IMR-90 (cell line): ENCODE measurements around the gene CDH13. TPM values are rescaled to one million over a fixed set of nuclear protein-coding genes. Genes with fewer than 3 reads are reported as not detected.

ENCODE experiments used
- ATAC-seq: fragments of 200-7000 bp; cut with Tn5 transposase; 2 replicates; pipeline ENCODE4 v1.9.1; 2020; ENCODE audit warnings: low read depth, mild to moderate bottlenecking, moderate library complexity
- BruUV-seq: library from RNA; stranded (reverse); fragments of 400-500 nt; replicated peaks from 2 replicates; lab custom pipeline; 2021; lab: Mats Ljungman, UMichigan
- CTCF ChIA-PET: fragments of 300-600 bp; formaldehyde crosslinking; extraction: SDS; loops from one replicate; lab custom pipeline; 2021; ENCODE audit warnings: antibody characterized with exemption; lab: Yijun Ruan, JAX
- POLR2A ChIA-PET: fragments of 300-600 bp; sonication (Branson Sonifier 250); formaldehyde crosslinking; loops from one replicate; lab custom pipeline; 2022; ENCODE audit warnings: antibody characterized with exemption; ENCODE audit not compliant: unreplicated experiment; lab: Charles Lee
- DNase-seq: peaks from one replicate; pipeline ENCODE4 v3.0.0; 2013
- H2AFZ ChIP-seq: replicated peaks from 2 replicates; pipeline ENCODE3; 2013; ENCODE audit warnings: low read length, mild to moderate bottlenecking; ENCODE audit not compliant: poor library complexity
- H2AK5ac ChIP-seq: 2 replicates; pipeline ENCODE4 v1.6.1; 2013; ENCODE audit warnings: low read depth, low read length, inconsistent platforms
- H2AK9ac ChIP-seq: replicated peaks from 2 replicates; pipeline ENCODE3; 2013; ENCODE audit warnings: mild to moderate bottlenecking, low read depth, low read length, moderate library complexity; ENCODE audit not compliant: poor library complexity
- H2BK120ac ChIP-seq: 2 replicates; pipeline ENCODE4 v1.6.1; 2013; ENCODE audit warnings: low read depth, low read length, inconsistent platforms
- H2BK15ac ChIP-seq: 3 replicates; pipeline ENCODE4 v1.6.1; 2013; ENCODE audit warnings: low read depth, low read length, inconsistent platforms
- H2BK20ac ChIP-seq: 2 replicates; pipeline ENCODE4 v1.6.1; 2013; ENCODE audit warnings: low read depth, mild to moderate bottlenecking, inconsistent platforms, low read length, moderate library complexity
- H2BK5ac ChIP-seq: 2 replicates; pipeline ENCODE4 v1.6.1; 2013; ENCODE audit warnings: mild to moderate bottlenecking, low read depth, low read length, inconsistent platforms; ENCODE audit not compliant: poor library complexity, severe bottlenecking
- H3K14ac ChIP-seq: replicated peaks from 2 replicates; pipeline ENCODE4 v1.6.1; 2013; ENCODE audit warnings: low read depth, low read length, inconsistent platforms
- H3K18ac ChIP-seq: 2 replicates; pipeline ENCODE4 v1.6.1; 2013; ENCODE audit warnings: low read depth, low read length, control low read depth
- H3K23ac ChIP-seq: 2 replicates; pipeline ENCODE4 v1.6.1; 2013; ENCODE audit warnings: low read depth, low read length, inconsistent platforms
- H3K27ac ChIP-seq: 2 replicates; pipeline ENCODE4 v1.5.1; 2013; ENCODE audit warnings: mild to moderate bottlenecking, control low read depth, low read length; ENCODE audit not compliant: insufficient read depth
- H3K27me3 ChIP-seq: 2 replicates; pipeline ENCODE4 v1.6.1; 2013; ENCODE audit warnings: low read length; ENCODE audit not compliant: control insufficient read depth, insufficient read depth
- H3K36me3 ChIP-seq: 2 replicates; pipeline ENCODE4 v1.6.1; 2013; ENCODE audit warnings: low read length, mixed read lengths; ENCODE audit not compliant: control insufficient read depth, insufficient read depth
- H3K4ac ChIP-seq: 2 replicates; pipeline ENCODE4 v1.6.1; 2013; ENCODE audit warnings: low read depth, low read length, inconsistent platforms
- H3K4me1 ChIP-seq: 2 replicates; pipeline ENCODE4 v1.6.1; 2013; ENCODE audit warnings: low read length, mixed read lengths; ENCODE audit not compliant: control insufficient read depth, insufficient read depth
- H3K4me2 ChIP-seq: 2 replicates; pipeline ENCODE4 v1.6.1; 2013; ENCODE audit warnings: low read depth, mild to moderate bottlenecking, control low read depth, low read length, moderate library complexity
- H3K4me3 ChIP-seq: 2 replicates; pipeline ENCODE4 v1.5.1; 2013; ENCODE audit warnings: low read depth, mild to moderate bottlenecking, control low read depth, low read length, moderate library complexity; ENCODE audit not compliant: insufficient read depth
- H3K56ac ChIP-seq: 2 replicates; pipeline ENCODE4 v1.6.1; 2013; ENCODE audit warnings: low read length, inconsistent platforms; ENCODE audit not compliant: insufficient read depth; ENCODE audit errors: extremely low read depth
- H3K79me1 ChIP-seq, 2 experiments: 2 replicates each; pipeline ENCODE4 v1.6.1; 2013; ENCODE audit warnings: low read length in 2 of 2, inconsistent platforms in 1 of 2, low read depth in 1 of 2
- H3K9ac ChIP-seq: 2 replicates; pipeline ENCODE4 v1.6.1; 2013; ENCODE audit warnings: low read depth, low read length, control low read depth
- H3K9me1 ChIP-seq: 2 replicates; pipeline ENCODE4 v1.6.1; 2013; ENCODE audit warnings: low read length, inconsistent platforms; ENCODE audit not compliant: insufficient read depth
- H3K9me3 ChIP-seq: 2 replicates; pipeline ENCODE4 v1.6.1; 2013; ENCODE audit warnings: low read length; ENCODE audit not compliant: control insufficient read depth, insufficient read depth
- H4K20me1 ChIP-seq: 2 replicates; pipeline ENCODE4 v1.6.1; 2013; ENCODE audit warnings: low read length, inconsistent platforms; ENCODE audit not compliant: insufficient read depth
- H4K5ac ChIP-seq: 2 replicates; pipeline ENCODE4 v1.6.1; 2013; ENCODE audit warnings: mild to moderate bottlenecking, low read depth, low read length, control low read depth
- H4K8ac ChIP-seq, 2 experiments: 2 replicates each; pipeline ENCODE4 v1.6.1; 2013; ENCODE audit warnings: low read depth in 2 of 2, low read length in 2 of 2, control low read depth in 1 of 2, inconsistent platforms in 1 of 2
- H4K91ac ChIP-seq: 2 replicates; pipeline ENCODE4 v1.6.1; 2013; ENCODE audit warnings: low read depth, low read length, inconsistent platforms; ENCODE audit not compliant: insufficient read depth
- BHLHE40 ChIP-seq: fragments of 150-350 bp; IDR thresholded peaks from 2 replicates; pipeline ENCODE4 v1.6.1; 2016; ENCODE audit warnings: mild to moderate bottlenecking, low read depth, low read length
- CHD1 ChIP-seq: IDR thresholded peaks from 2 replicates; pipeline ENCODE4 v1.6.1; 2012; ENCODE audit warnings: low read depth, low read length, improper control_type of control experiment
- MAFK ChIP-seq: IDR thresholded peaks from 2 replicates; pipeline ENCODE4 v1.6.1; 2012; ENCODE audit warnings: low read depth, low read length, improper control_type of control experiment
- MAZ ChIP-seq: IDR thresholded peaks from 2 replicates; pipeline ENCODE4 v1.6.1; 2012; ENCODE audit warnings: low read depth, mild to moderate bottlenecking, low read length, improper control_type of control experiment, moderate library complexity, borderline replicate concordance
- WGBS, 2 experiments: methylation state at CpG; one replicate each; pipeline versions ENCODE4 v1.1.5 to v1.1.7; 2013; ENCODE audit warnings: missing lambda C conversion rate in 2 of 2; ENCODE audit not compliant: insufficient read length in 1 of 2; ENCODE audit errors: extremely low coverage in 2 of 2; 5-methylcytosine and 5-hydroxymethylcytosine counted together
- dilution Hi-C: fragments of 300-500 bp; cut with HindIII; formaldehyde crosslinking; loops from one replicate; pipeline ENCODE4 v1.14.3; 2018; ENCODE audit warnings: low sequenced_read_pairs; ENCODE audit not compliant: unreplicated experiment
- in situ Hi-C: fragments of 300-500 bp; cut with MboI; formaldehyde crosslinking; loops from 3 replicates; pipeline ENCODE4 v1.14.3; 2019; ENCODE audit warnings: low sequenced_read_pairs, inconsistent platforms, mixed read lengths
- intact Hi-C: fragments of 100-400 bp; cut with micrococcal nuclease; formaldehyde crosslinking; loops from 2 replicates; pipeline ENCODE4 v1.10.0; 2022
- polyA plus RNA-seq, 3 experiments: library from polyadenylated mRNA; depleted of rRNA; stranded (reverse); fragments of >200 nt; gene quantifications; 2 replicates each; pipeline ENCODE4 v1.2.3, GENCODE V29; 2012; ENCODE audit warnings: low replicate concordance in 1 of 3
- total RNA-seq: library from RNA; depleted of rRNA; stranded (reverse); fragments of >200 nt; gene quantifications from 2 replicates; pipeline ENCODE4 v1.2.3, GENCODE V29; 2012
- TF ChIP-seq, protein P1 (sequence below): fragments of 150-350 bp; IDR thresholded peaks from 2 replicates; pipeline ENCODE4 v1.6.1; 2017; ENCODE audit warnings: mild to moderate bottlenecking, antibody characterized with exemption, low read length, low read depth

Gene CDH13
- total and polyA plus RNA-seq, 2 of the 4 experiments (the other 2 are of a cell fraction): 61.6 to 74.7 TPM

DNA sequence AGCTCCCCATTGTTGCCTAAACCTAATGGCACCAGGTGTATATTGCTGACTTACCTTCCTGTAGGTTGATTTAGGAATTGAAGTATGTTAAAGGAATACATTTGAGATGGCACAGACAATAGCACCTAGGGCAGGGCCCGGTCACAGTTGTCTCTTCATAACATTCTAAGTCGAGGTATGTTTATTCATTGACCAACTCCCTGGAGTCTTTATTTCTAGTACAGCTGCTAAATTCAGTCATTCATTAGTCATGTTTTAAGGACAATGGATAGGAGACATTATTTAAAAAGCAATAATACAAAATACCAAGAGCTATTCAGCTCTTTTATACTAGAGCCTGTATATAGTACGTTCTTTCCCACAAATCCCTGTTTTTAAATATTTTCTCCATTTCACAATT, 811.6 kb downstream of the CDH13 start:
- H3K9me3 ChIP-seq: no peaks in the 10 kb centered on the region
- H3K4me1 ChIP-seq: no peaks in the 10 kb centered on the region
- no peak overlapping the region for H2BK20ac ChIP-seq
- H3K4me2 ChIP-seq: no peak overlapping the region
- H2AFZ ChIP-seq: no peak overlapping the region
- H3K36me3 ChIP-seq: no peaks in the 10 kb centered on the region
- dilution Hi-C loops: no loop called here
- no peak overlapping the region for H3K4me3 ChIP-seq
- H4K20me1 ChIP-seq: no peaks in the 10 kb centered on the region
- H3K9me1 ChIP-seq: 0 out of 2 replicates have a peak, but pooled peaks cover 3% of the 10 kb centered on the region
- H3K79me1 ChIP-seq: no peaks in the 10 kb centered on the region
- H2AK5ac ChIP-seq: no peak overlapping the region
- H2BK120ac ChIP-seq: no peak overlapping the region
- DNase-seq: no peak
- H3K14ac ChIP-seq: no peak overlapping the region
- no peak overlapping the region for H3K4ac ChIP-seq
- intact Hi-C loops: no loop called here
- in situ Hi-C loops: loop anchor here (25.0 kb wide), 2 partner anchors 826 to 1176 kb away; no protein-coding TSS in a partner anchor
- CTCF ChIA-PET: interaction anchor here (0.6 to 1.2 kb wide), 4 partner anchors 8 to 288 kb away, joined by 3 to 4 read pairs (median 4); no protein-coding TSS in a partner anchor
- no peak overlapping the region for H3K9ac ChIP-seq
- no peak overlapping the region for H2BK15ac ChIP-seq
- H4K91ac ChIP-seq: no peak overlapping the region
- no peak overlapping the region for H4K5ac ChIP-seq
- no peak overlapping the region for H3K56ac ChIP-seq
- H4K8ac ChIP-seq: no peak overlapping the region
- H3K18ac ChIP-seq: no peak overlapping the region
- H2BK5ac ChIP-seq: no peak overlapping the region
- no TSS peak for BruUV-seq
- TF ChIP-seq MAFK: no peak
- no peak for TF ChIP-seq BHLHE40
- TF ChIP-seq CHD1: no peak
- no peak for TF ChIP-seq MAZ
- TF ChIP-seq, protein P1, sequence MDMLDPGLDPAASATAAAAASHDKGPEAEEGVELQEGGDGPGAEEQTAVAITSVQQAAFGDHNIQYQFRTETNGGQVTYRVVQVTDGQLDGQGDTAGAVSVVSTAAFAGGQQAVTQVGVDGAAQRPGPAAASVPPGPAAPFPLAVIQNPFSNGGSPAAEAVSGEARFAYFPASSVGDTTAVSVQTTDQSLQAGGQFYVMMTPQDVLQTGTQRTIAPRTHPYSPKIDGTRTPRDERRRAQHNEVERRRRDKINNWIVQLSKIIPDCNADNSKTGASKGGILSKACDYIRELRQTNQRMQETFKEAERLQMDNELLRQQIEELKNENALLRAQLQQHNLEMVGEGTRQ: no peak
- no peak overlapping the region for H2AK9ac ChIP-seq
- no peaks in the 10 kb centered on the region for H3K27me3 ChIP-seq
- POLR2A ChIA-PET: no interaction called here
- no peak overlapping the region for H3K27ac ChIP-seq
- ATAC-seq: no peak
- H3K23ac ChIP-seq: no peak overlapping the region
- WGBS, 2 experiments: no CpG with 5 or more reads among the region's 3 CpGs
